Ovary (tissue), 9 donors: Measurements from ENCODE around the gene ANKRD29. TPM values are rescaled to one million over a fixed set of nuclear protein-coding genes. Genes with fewer than 3 reads are reported as not detected.

Experiments
- DNase-seq, 5 donors: peaks; one replicate each; pipeline ENCODE4 v3.0.0-alpha.2; 2019 to 2020
- H3K27ac ChIP-seq, 2 donors: fragments of 200-600 bp; one replicate each; pipeline versions ENCODE4 v1.5.1 to v1.8.0; 2019 to 2022
- H3K27me3 ChIP-seq: fragments of 200-600 bp; one replicate; pipeline ENCODE4 v1.8.0; 2022
- H3K36me3 ChIP-seq: fragments of 200-600 bp; sonication (generic); one replicate; pipeline ENCODE4 v1.5.1; 2019
- H3K4me1 ChIP-seq: one replicate; pipeline ENCODE4 v1.8.1; 2013; ENCODE audit warnings: mild to moderate bottlenecking, moderate library complexity; ENCODE audit not compliant: insufficient read depth
- H3K4me3 ChIP-seq: fragments of 200-600 bp; sonication (generic); one replicate; pipeline ENCODE4 v1.5.1; 2017
- H3K9me3 ChIP-seq, 2 donors: fragments of 200-600 bp in 1 of 2; sonication (generic) in 1 of 2; one replicate each; pipeline versions ENCODE4 v1.5.1 to v1.8.1; 2013 to 2019; ENCODE audit warnings: mild to moderate bottlenecking in 1 of 2, moderate library complexity in 1 of 2
- CTCF ChIP-seq, 3 donors: fragments of 450-650 bp in 2 of 3; fragments of 200-600 bp in 1 of 3; IDR thresholded peaks; one replicate each; pipeline versions ENCODE4 v1.5.1 to v1.8.0; 2016 to 2022; ENCODE audit warnings: antibody characterized with exemption in 3 of 3, mild to moderate bottlenecking in 1 of 3
- EP300 ChIP-seq: sonication (generic); formaldehyde crosslinking; IDR thresholded peaks from one replicate; pipeline ENCODE4 v1.6.1; 2017; ENCODE audit warnings: antibody characterized with exemption
- POLR2A ChIP-seq: fragments of 450-650 bp; IDR thresholded peaks from one replicate; pipeline ENCODE4 v1.6.1; 2017; ENCODE audit warnings: antibody characterized with exemption, mild to moderate bottlenecking, moderate library complexity
- WGBS, 3 donors: extraction: QIAGEN DNeasy Blood & Tissue Kit in 1 of 3; methylation state at CpG; one replicate each; pipeline versions ENCODE4 v1.1.5 to v1.1.7; 2013 to 2017; 5-methylcytosine and 5-hydroxymethylcytosine counted together
- intact Hi-C, 4 donors: fragments of 100-400 bp; cut with DNase I; formaldehyde crosslinking; loops; one replicate each; pipeline versions ENCODE4 v1.11.0 to v1.15.1; 2022 to 2023
- polyA plus RNA-seq, 2 donors: library from polyadenylated mRNA; stranded (reverse); fragments of 200-250 nt in 1 of 2; fragments of 350-450 nt in 1 of 2; fragmentation: Illumina TruSeq in 1 of 2; extraction: RNeasy Lipid Tissue Mini Kit (QIAGEN cat#74804) in 1 of 2; gene quantifications; one replicate each; pipeline ENCODE4 v1.2.3, GENCODE V29; 2013 to 2014
- total RNA-seq, 7 donors: library from RNA; depleted of rRNA in 2 of 7; stranded (reverse); fragments of >200 nt in 2 of 7; fragmentation: NEBNext Ultra II Directional in 3 of 7; extraction: Animal tissue kit (Norgen Biotek cat#: 25700) in 3 of 7; gene quantifications; one replicate each; pipeline versions ENCODE4 v1.1.0 to v1.2.4, GENCODE V29; 2016 to 2023
- donor health status: DM: no; HTN: no; CAD: no; lungs with moderate emphysema.
- donor health status: DM: no; HTN: no; CAD: no.
- donor health status: Bipolar disorder and iron deficiency.
- donor health status: DM: yes; HTN: yes; CAD: no.
- donor health status: DM: no; HTN: no; CAD: no.
- donor health status: DM: yes; HTN: yes; CAD: no.

Gene ANKRD29
- total and polyA plus RNA-seq, 9 donors: 14.6 to 25.7 (median 17.6) TPM

GRCh38 chr18:23572012-23572411 is 90.7 kb downstream of the ANKRD29 start:
- H3K4me1 ChIP-seq: peaks cover 3% of the 10 kb centered on the region
- no peaks in the 10 kb centered on the region for H3K27me3 ChIP-seq
- H3K36me3 ChIP-seq: no peaks in the 10 kb centered on the region
- H3K27ac ChIP-seq: no peak overlapping the region
- TF ChIP-seq EP300 (no peak), CTCF (IDR thresholded peaks at IDR 0.05) (no peak), POLR2A (no peak)
- no peak for DNase-seq
- no peak overlapping the region for H3K4me3 ChIP-seq
- WGBS, 3 donors: 65 to 73% (median 67%) methylated on average over 2 of the region's 2 CpGs
- no peaks in the 10 kb centered on the region for H3K9me3 ChIP-seq
- intact Hi-C loops: no loop called here

GRCh38 chr18:23570912-23571504 is 91.7 kb downstream of the ANKRD29 start:
- no peak overlapping the region for H3K27ac ChIP-seq

GRCh38 chr18:23569299-23570063 is 93.2 kb downstream of the ANKRD29 start:
- no peak overlapping the region for H3K4me3 ChIP-seq
- no peaks in the 10 kb centered on the region for H3K27me3 ChIP-seq
- no peak for DNase-seq
- no peak overlapping the region for H3K27ac ChIP-seq
- TF ChIP-seq EP300: no peak
- no peak for TF ChIP-seq POLR2A
- TF ChIP-seq CTCF (IDR thresholded peaks at IDR 0.05): no peak
- whole genome bisulfite sequencing, 3 donors: 95 to 97% (median 96%) methylated on average over 5 of the region's 5 CpGs
- no peaks in the 10 kb centered on the region for H3K36me3 ChIP-seq
- peaks cover 2% of the 10 kb centered on the region for H3K4me1 ChIP-seq
- no peaks in the 10 kb centered on the region for H3K9me3 ChIP-seq
- intact Hi-C loops: no loop called here

More at GRCh38 chr18:23570912-23571504, 91.7 kb downstream of the ANKRD29 start:
- intact Hi-C loops: no loop called here
- no peak overlapping the region for H3K4me3 ChIP-seq
- DNase-seq: no peak
- TF ChIP-seq POLR2A (no peak), EP300 (no peak), CTCF (IDR thresholded peaks at IDR 0.05) (no peak)
- no peaks in the 10 kb centered on the region for H3K36me3 ChIP-seq
- H3K27me3 ChIP-seq: no peaks in the 10 kb centered on the region
- WGBS, 3 donors: 48 to 81% (median 64%) methylated on average over 3 of the region's 3 CpGs
- H3K9me3 ChIP-seq: no peaks in the 10 kb centered on the region
- peaks cover 3% of the 10 kb centered on the region for H3K4me1 ChIP-seq

- Histone ChIP-seq H3K4me1 (no peaks in the 10 kb centered on the region), H3K36me3 (no peaks in the 10 kb centered on the region), H3K27me3 (no peaks in the 10 kb centered on the region), H3K4me3 (no peak overlapping the region), H3K27ac (no peak overlapping the region), H3K9me3 (no peaks in the 10 kb centered on the region)
- DNase-seq: no peak
- WGBS, 3 donors: 52 to 66% (median 53%) methylated on average over 7 of the region's 7 CpGs
- no peak for TF ChIP-seq EP300
- TF ChIP-seq POLR2A: no peak
- TF ChIP-seq CTCF (IDR thresholded peaks at IDR 0.05): no peak
- intact Hi-C loops: no loop called here
Observed at GRCh38 chr18:23568281-23569138, 94.2 kb downstream of the ANKRD29 start.
